CD4-positive, alpha-beta memory T cell (primary cell): Measurements from ENCODE around the gene PRR35. TPM values are rescaled to one million over a fixed set of nuclear protein-coding genes. Genes with fewer than 3 reads are reported as not detected.
A peak's percentile ranks its signal among the peaks of the same experiment; 100 is the strongest.

Experiments used
- CTCF ChIA-PET: fragments of 350-600 bp; sonication (Branson Sonifier 250); formaldehyde crosslinking; loops from one replicate; lab custom pipeline; 2021; ENCODE audit warnings: inconsistent platforms; ENCODE audit not compliant: partially characterized antibody; lab: Charles Lee
- POLR2A ChIA-PET: fragments of 350-600 bp; sonication (Branson Sonifier 250); formaldehyde crosslinking; loops from one replicate; lab custom pipeline; 2021; ENCODE audit not compliant: partially characterized antibody; lab: Charles Lee
- DNase-seq, 5 donors: peaks; one replicate each; pipeline versions ENCODE4 v3.0.0 to v3.0.0-alpha.2; 2020 to 2022; ENCODE audit warnings: mixed read lengths in 1 of 5
- H3K27ac ChIP-seq: one replicate; pipeline ENCODE4 v1.7.0; 2013; ENCODE audit warnings: low read depth, low read length
- H3K27me3 ChIP-seq: 2 replicates; pipeline ENCODE4 v1.7.0; 2013; ENCODE audit warnings: mild to moderate bottlenecking, low read length, moderate library complexity; ENCODE audit not compliant: insufficient read depth
- H3K36me3 ChIP-seq: 2 replicates; pipeline ENCODE4 v1.7.0; 2013; ENCODE audit warnings: mild to moderate bottlenecking, low read length, moderate library complexity; ENCODE audit not compliant: insufficient read depth
- H3K4me1 ChIP-seq: 2 replicates; pipeline ENCODE4 v1.7.0; 2013; ENCODE audit warnings: mild to moderate bottlenecking, low read length, moderate library complexity; ENCODE audit not compliant: insufficient read depth
- H3K4me3 ChIP-seq, 2 donors: one replicate each; pipeline ENCODE4 v1.7.0; 2013; ENCODE audit warnings: low read length in 2 of 2, mild to moderate bottlenecking in 1 of 2
- H3K9me3 ChIP-seq, 2 donors: one replicate each; pipeline ENCODE4 v1.7.0; 2013; ENCODE audit warnings: low read length in 2 of 2, control low read depth in 1 of 2; ENCODE audit not compliant: control insufficient read depth in 1 of 2
- H3K27ac Mint-ChIP-seq, 7 donors: one replicate each; pipeline ENCODE4 v1.8.0; 2020 to 2021; ENCODE audit warnings: mixed read lengths in 7 of 7, mild to moderate bottlenecking in 6 of 7, inconsistent platforms in 3 of 7, moderate library complexity in 3 of 7
- H3K27me3 Mint-ChIP-seq, 2 donors: one replicate each; pipeline ENCODE4 v1.8.0; 2020 to 2021; ENCODE audit warnings: mixed read lengths in 2 of 2
- H3K36me3 Mint-ChIP-seq, 2 donors: one replicate each; pipeline ENCODE4 v1.8.0; 2020 to 2021; ENCODE audit warnings: mixed read lengths in 2 of 2, inconsistent platforms in 1 of 2, mild to moderate bottlenecking in 1 of 2
- H3K4me1 Mint-ChIP-seq, 4 donors: one replicate each; pipeline ENCODE4 v1.8.0; 2020 to 2021; ENCODE audit warnings: mixed read lengths in 4 of 4, mild to moderate bottlenecking in 1 of 4
- H3K4me3 Mint-ChIP-seq, 8 donors: one replicate each; pipeline ENCODE4 v1.8.0; 2020 to 2021; ENCODE audit warnings: mixed read lengths in 8 of 8, mild to moderate bottlenecking in 7 of 8, moderate library complexity in 6 of 8, inconsistent platforms in 3 of 8
- H3K9me3 Mint-ChIP-seq, 8 donors: one replicate each; pipeline ENCODE4 v1.8.0; 2020 to 2021; ENCODE audit warnings: mixed read lengths in 8 of 8, mild to moderate bottlenecking in 5 of 8, inconsistent platforms in 3 of 8, moderate library complexity in 1 of 8
- intact Hi-C: fragments of 100-400 bp; cut with micrococcal nuclease; formaldehyde crosslinking; loops from one replicate; pipeline ENCODE4 v1.15.1; 2023
- polyA plus RNA-seq, 2 donors: library from polyadenylated mRNA; unstranded; fragments of 300-500 nt; fragmentation: Illumina TruSeq; gene quantifications; one replicate each; pipeline ENCODE4 v1.2.3, GENCODE V29; 2021
- total RNA-seq, 2 experiments: library from RNA; stranded (reverse); gene quantifications; one replicate each; pipeline ENCODE4 v1.2.3, GENCODE V29; 2021

Gene PRR35
- total and polyA plus RNA-seq, 4 experiments from 2014 or later = not detected

- CTCF ChIA-PET = no interaction called here
- Histone ChIP-seq H3K4me1 (peaks cover 24% of the 10 kb centered on the region), H3K27me3 (peaks cover 3% of the 10 kb centered on the region), H3K9me3 (no peaks in the 10 kb centered on the region), H3K4me3 (no peak overlapping the region), H3K36me3 (no peaks in the 10 kb centered on the region), H3K27ac (no peak overlapping the region)
- Mint-ChIP-seq H3K9me3 (no peaks in the 10 kb centered on the region), H3K27me3 (peaks cover 0 to 7% of the 10 kb centered on the region in 2 donors), H3K36me3 (peaks cover 0 to 2% of the 10 kb centered on the region in 2 donors), H3K4me1 (peaks cover 5 to 11% (median 10%) of the 10 kb centered on the region in 4 donors), H3K4me3 (no peak overlapping the region), H3K27ac (peak overlapping the region in 1 of 7 donors; percentile 6)
- no peak for DNase-seq
- POLR2A ChIA-PET = no interaction called here
- intact Hi-C loops = no loop called here
Observed at GRCh38 chr16:563072-563644, 3.0 kb downstream of the PRR35 start.

- H3K4me3 Mint-ChIP-seq = no peak overlapping the region
- no peak overlapping the region for H3K27ac Mint-ChIP-seq
- no peaks in the 10 kb centered on the region for H3K27me3 ChIP-seq
- intact Hi-C loops = no loop called here
- peaks cover 37% of the 10 kb centered on the region for H3K4me1 ChIP-seq
- H3K36me3 ChIP-seq = no peaks in the 10 kb centered on the region
- ChIA-PET CTCF (no interaction called here), POLR2A (no interaction called here)
- H3K9me3 Mint-ChIP-seq = no peaks in the 10 kb centered on the region
- peaks cover 10 to 19% (median 16%) of the 10 kb centered on the region in 4 donors for H3K4me1 Mint-ChIP-seq
- H3K4me3 ChIP-seq = no peak overlapping the region
- no peak overlapping the region for H3K27ac ChIP-seq
- DNase-seq = no peak
- H3K9me3 ChIP-seq = no peaks in the 10 kb centered on the region
- peaks cover 0 to 2% of the 10 kb centered on the region in 2 donors for H3K36me3 Mint-ChIP-seq
- H3K27me3 Mint-ChIP-seq = peaks cover 0 to 4% of the 10 kb centered on the region in 2 donors
Observed at GRCh38 chr16:564690-565418, 4.7 kb downstream of the PRR35 start.

GRCh38 chr16:565419-566330 lies 5.5 kb downstream of the PRR35 start:
- H3K36me3 Mint-ChIP-seq = peaks cover 0 to 2% of the 10 kb centered on the region in 2 donors
- H3K9me3 ChIP-seq = no peaks in the 10 kb centered on the region
- no peak overlapping the region for H3K27ac ChIP-seq
- no peak overlapping the region for H3K4me3 ChIP-seq
- no peaks in the 10 kb centered on the region for H3K27me3 ChIP-seq
- intact Hi-C loops = no loop called here
- H3K9me3 Mint-ChIP-seq = no peaks in the 10 kb centered on the region
- DNase-seq = no peak
- H3K4me1 Mint-ChIP-seq = peaks cover 12 to 23% (median 19%) of the 10 kb centered on the region in 4 donors
- H3K36me3 ChIP-seq = no peaks in the 10 kb centered on the region
- no peak overlapping the region for H3K4me3 Mint-ChIP-seq
- CTCF ChIA-PET = no interaction called here
- H3K4me1 ChIP-seq = peaks cover 37% of the 10 kb centered on the region
- no peak overlapping the region for H3K27ac Mint-ChIP-seq
- POLR2A ChIA-PET = no interaction called here
- peaks cover 0 to 4% of the 10 kb centered on the region in 2 donors for H3K27me3 Mint-ChIP-seq

- DNase-seq = peak; percentile 43 to 59 (median 45)
- Histone ChIP-seq H3K27me3 (no peaks in the 10 kb centered on the region), H3K4me1 (peaks cover 37% of the 10 kb centered on the region), H3K4me3 (peak within 1 kb of the TSS; percentile 3 to 36), H3K9me3 (no peaks in the 10 kb centered on the region), H3K36me3 (no peaks in the 10 kb centered on the region), H3K27ac (peak within 1 kb of the TSS; percentile 38)
- peak within 1 kb of the TSS; percentile 51 to 83 (median 71) for H3K4me3 Mint-ChIP-seq
- H3K27me3 Mint-ChIP-seq = peaks cover 0 to 4% of the 10 kb centered on the region in 2 donors
- H3K36me3 Mint-ChIP-seq = peaks cover 0 to 7% of the 10 kb centered on the region in 2 donors
- ChIA-PET CTCF (interaction anchor here (1.0 kb wide), 1 partner anchor 11 kb away, joined by 3 read pairs; no protein-coding TSS in a partner anchor), POLR2A (interaction anchor here (0.9 to 1.6 kb wide), 5 partner anchors 21 to 70 kb away, joined by 3 to 7 read pairs (median 6); partner anchors contain the start of genes CAPN15, METTL26 and RAB40C)
- peak within 1 kb of the TSS; percentile 60 to 88 (median 70) for H3K27ac Mint-ChIP-seq
- intact Hi-C loops = no loop called here
- H3K4me1 Mint-ChIP-seq = peaks cover 22 to 34% (median 30%) of the 10 kb centered on the region in 4 donors
- peaks cover 0 to 6% (median 0%) of the 10 kb centered on the region in 8 donors for H3K9me3 Mint-ChIP-seq
Observed at GRCh38 chr16:566475-567372, 6.5 kb downstream of the PRR35 start, which contains the start of gene NHLRC4. Gene NHLRC4, plus strand, starts transcription at chr16:567005. Its CDS starts 1,043 bp downstream, at chr16:568048.

- Histone ChIP-seq H3K27ac (peak overlapping the region; percentile 38), H3K9me3 (no peaks in the 10 kb centered on the region), H3K27me3 (no peaks in the 10 kb centered on the region), H3K4me1 (peaks cover 37% of the 10 kb centered on the region), H3K4me3 (peak overlapping the region; percentile 3 to 36), H3K36me3 (no peaks in the 10 kb centered on the region)
- H3K27ac Mint-ChIP-seq = peak overlapping the region; percentile 47 to 88 (median 70)
- H3K36me3 Mint-ChIP-seq = peaks cover 0 to 7% of the 10 kb centered on the region in 2 donors
- CTCF ChIA-PET = interaction anchor here (1.0 kb wide), 1 partner anchor 10 kb away, joined by 3 read pairs; no protein-coding TSS in a partner anchor
- peaks cover 25 to 39% (median 32%) of the 10 kb centered on the region in 4 donors for H3K4me1 Mint-ChIP-seq
- no peak for DNase-seq
- POLR2A ChIA-PET = interaction anchor here (0.9 to 3.8 kb wide), 6 partner anchors 20 to 69 kb away, joined by 3 to 18 read pairs (median 6); partner anchors contain the start of genes CAPN15, METTL26 and RAB40C
- peaks cover 0 to 6% (median 0%) of the 10 kb centered on the region in 8 donors for H3K9me3 Mint-ChIP-seq
- H3K4me3 Mint-ChIP-seq = peak overlapping the region; percentile 51 to 83 (median 71)
- no peaks in the 10 kb centered on the region for H3K27me3 Mint-ChIP-seq
- intact Hi-C loops = no loop called here
Observed at GRCh38 chr16:567373-568256, 7.4 kb downstream of the PRR35 start.
